ENCODE measurements around the gene RERG.

- TF ChIP-seq CTCF (conservative IDR thresholded peaks at IDR 0.05 in 1 of 2, IDR thresholded peaks at IDR 0.05 in 1 of 2; ENCODE audit: extremely low read depth in 1 of 2, insufficient read depth in 1 of 2, low read depth in 1 of 2, low read length in 2 of 2) (no peak), EZH2 (IDR thresholded peaks at IDR 0.05; ENCODE audit: borderline replicate concordance, low read length) (no peak)
These were observed 74.6 kb downstream of the RERG start for GRCh38 chr12:15146585-15146984.

Measured in mammary epithelial cell (primary cell).